ENCODE data around the gene MBNL2.

Gene MBNL2

GRCh38 chr13:97417698-97418097 lies 195.6 kb downstream of the MBNL2 start:
- Histone ChIP-seq H3K9me3 (replicated peaks; ENCODE audit: insufficient read depth, low read length) (no peaks in the 10 kb centered on the region), H3K4me1 (ENCODE audit: low read length) (peaks cover 3% of the 10 kb centered on the region), H3F3A (ENCODE audit: insufficient read depth, low read length) (no peaks in the 10 kb centered on the region), H3K4me2 (ENCODE audit: low read depth, low read length) (no peak overlapping the region), H3K27me3 (replicated peaks; ENCODE audit: insufficient read depth, low read length) (no peaks in the 10 kb centered on the region), H3K36me3 (replicated peaks; ENCODE audit: insufficient read depth, low read length) (no peaks in the 10 kb centered on the region), H3K27ac (ENCODE audit: low read length) (no peak overlapping the region), H3K9me2 (replicated peaks; ENCODE audit: insufficient read depth, low read length) (no peaks in the 10 kb centered on the region), H3K79me2 (ENCODE audit: low read length) (no peaks in the 10 kb centered on the region), H3K4me3 (ENCODE audit: low read length) (no peak overlapping the region), H3K9ac (ENCODE audit: low read length) (no peak overlapping the region), H4K20me1 (ENCODE audit: insufficient read depth, low read length) (no peaks in the 10 kb centered on the region), H2AFZ (ENCODE audit: low read length) (no peak overlapping the region)
- no peak for DNase-seq
- TF ChIP-seq EZH2 (optimal IDR thresholded peaks at IDR 0.05; ENCODE audit: low read depth, low read length) (no peak), CTCF (IDR thresholded peaks at IDR 0.05; ENCODE audit: low read length) (no peak), EZH2phosphoT487 (IDR thresholded peaks at IDR 0.05; ENCODE audit: low read length) (no peak)

GRCh38 chr13:97422118-97423054 lies 200.3 kb downstream of the MBNL2 start:
- no peaks in the 10 kb centered on the region for H3K79me2 ChIP-seq (ENCODE audit: low read length)
- no peak overlapping the region for H2AFZ ChIP-seq (ENCODE audit: low read length)
- peaks cover 7% of the 10 kb centered on the region for H3K4me1 ChIP-seq (ENCODE audit: low read length)
- no peaks in the 10 kb centered on the region for H4K20me1 ChIP-seq (ENCODE audit: insufficient read depth, low read length)
- TF ChIP-seq EZH2 (optimal IDR thresholded peaks at IDR 0.05; ENCODE audit: low read depth, low read length) = no peak
- no peak for TF ChIP-seq EZH2phosphoT487 (IDR thresholded peaks at IDR 0.05; ENCODE audit: low read length)
- no peak for TF ChIP-seq CTCF (IDR thresholded peaks at IDR 0.05; ENCODE audit: low read length)
- H3K27ac ChIP-seq (ENCODE audit: low read length) = no peak overlapping the region
- H3K9me2 ChIP-seq (replicated peaks; ENCODE audit: insufficient read depth, low read length) = no peaks in the 10 kb centered on the region
- no peak overlapping the region for H3K9ac ChIP-seq (ENCODE audit: low read length)
- H3K4me2 ChIP-seq (ENCODE audit: low read depth, low read length) = 0 out of 2 replicates have a peak overlapping the region, but pooled peaks have one; percentile 9
- H3K36me3 ChIP-seq (replicated peaks; ENCODE audit: insufficient read depth, low read length) = no peaks in the 10 kb centered on the region
- no peak for DNase-seq
- no peak overlapping the region for H3K4me3 ChIP-seq (ENCODE audit: low read length)
- no peaks in the 10 kb centered on the region for H3K9me3 ChIP-seq (replicated peaks; ENCODE audit: insufficient read depth, low read length)
- no peaks in the 10 kb centered on the region for H3K27me3 ChIP-seq (replicated peaks; ENCODE audit: insufficient read depth, low read length)
- H3F3A ChIP-seq (ENCODE audit: insufficient read depth, low read length) = no peaks in the 10 kb centered on the region

GRCh38 chr13:97423300-97424045 lies 201.3 kb downstream of the MBNL2 start:
- no peaks in the 10 kb centered on the region for H4K20me1 ChIP-seq (ENCODE audit: insufficient read depth, low read length)
- DNase-seq = no peak
- H3K9me3 ChIP-seq (replicated peaks; ENCODE audit: insufficient read depth, low read length) = no peaks in the 10 kb centered on the region
- H3K79me2 ChIP-seq (ENCODE audit: low read length) = no peaks in the 10 kb centered on the region
- TF ChIP-seq CTCF (IDR thresholded peaks at IDR 0.05; ENCODE audit: low read length) (no peak), EZH2phosphoT487 (IDR thresholded peaks at IDR 0.05; ENCODE audit: low read length) (no peak), EZH2 (optimal IDR thresholded peaks at IDR 0.05; ENCODE audit: low read depth, low read length) (no peak)
- no peak overlapping the region for H3K4me2 ChIP-seq (ENCODE audit: low read depth, low read length)
- H2AFZ ChIP-seq (ENCODE audit: low read length) = no peak overlapping the region
- no peaks in the 10 kb centered on the region for H3K27me3 ChIP-seq (replicated peaks; ENCODE audit: insufficient read depth, low read length)
- peaks cover 7% of the 10 kb centered on the region for H3K4me1 ChIP-seq (ENCODE audit: low read length)
- no peak overlapping the region for H3K27ac ChIP-seq (ENCODE audit: low read length)
- no peak overlapping the region for H3K9ac ChIP-seq (ENCODE audit: low read length)
- H3K4me3 ChIP-seq (ENCODE audit: low read length) = no peak overlapping the region
- no peaks in the 10 kb centered on the region for H3F3A ChIP-seq (ENCODE audit: insufficient read depth, low read length)
- H3K36me3 ChIP-seq (replicated peaks; ENCODE audit: insufficient read depth, low read length) = no peaks in the 10 kb centered on the region
- no peaks in the 10 kb centered on the region for H3K9me2 ChIP-seq (replicated peaks; ENCODE audit: insufficient read depth, low read length)

All from MM.1S (cell line).